HG03139 (cell line): Measurements from ENCODE around the gene VPS37B.
"Not testable (repeated sequence)": the region's sequence is repeated elsewhere in the genome, so short reads cannot be mapped to it uniquely, and the experiment has no call there.

Experiments
- ATAC-seq: cut with Tn5 transposase; IDR thresholded peaks from one replicate; pipeline ENCODE4 v1.9.1; 2021; ENCODE audit not compliant: unreplicated experiment

Gene VPS37B

DNA sequence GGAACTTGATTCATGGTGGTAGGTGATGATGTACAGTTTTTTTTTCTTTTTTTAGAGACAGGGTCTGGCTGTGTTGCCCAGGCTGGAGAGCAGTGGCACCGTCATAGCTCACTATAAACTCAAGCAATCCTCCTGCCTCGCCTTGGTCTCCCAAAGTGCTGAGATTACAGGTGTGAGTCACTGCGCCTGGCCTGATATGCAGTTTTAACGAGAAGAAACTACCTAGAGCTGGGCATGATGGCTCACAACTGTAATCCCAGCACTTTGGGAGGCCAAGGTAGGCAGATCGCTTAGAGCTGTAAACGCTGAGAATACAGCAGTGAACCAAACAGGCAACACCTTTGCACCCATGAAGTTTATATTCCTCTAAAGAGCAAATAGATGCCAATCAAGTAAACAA, 13.0 kb upstream of the VPS37B start:
- no peak for ATAC-seq

GRCh38 chr12:122905258-122905657, 9.3 kb upstream of the VPS37B start:
- ATAC-seq, result not testable (repeated sequence)

- no peak for ATAC-seq
Measured at GRCh38 chr12:122903693-122904034, 7.7 kb upstream of the VPS37B start.

DNA sequence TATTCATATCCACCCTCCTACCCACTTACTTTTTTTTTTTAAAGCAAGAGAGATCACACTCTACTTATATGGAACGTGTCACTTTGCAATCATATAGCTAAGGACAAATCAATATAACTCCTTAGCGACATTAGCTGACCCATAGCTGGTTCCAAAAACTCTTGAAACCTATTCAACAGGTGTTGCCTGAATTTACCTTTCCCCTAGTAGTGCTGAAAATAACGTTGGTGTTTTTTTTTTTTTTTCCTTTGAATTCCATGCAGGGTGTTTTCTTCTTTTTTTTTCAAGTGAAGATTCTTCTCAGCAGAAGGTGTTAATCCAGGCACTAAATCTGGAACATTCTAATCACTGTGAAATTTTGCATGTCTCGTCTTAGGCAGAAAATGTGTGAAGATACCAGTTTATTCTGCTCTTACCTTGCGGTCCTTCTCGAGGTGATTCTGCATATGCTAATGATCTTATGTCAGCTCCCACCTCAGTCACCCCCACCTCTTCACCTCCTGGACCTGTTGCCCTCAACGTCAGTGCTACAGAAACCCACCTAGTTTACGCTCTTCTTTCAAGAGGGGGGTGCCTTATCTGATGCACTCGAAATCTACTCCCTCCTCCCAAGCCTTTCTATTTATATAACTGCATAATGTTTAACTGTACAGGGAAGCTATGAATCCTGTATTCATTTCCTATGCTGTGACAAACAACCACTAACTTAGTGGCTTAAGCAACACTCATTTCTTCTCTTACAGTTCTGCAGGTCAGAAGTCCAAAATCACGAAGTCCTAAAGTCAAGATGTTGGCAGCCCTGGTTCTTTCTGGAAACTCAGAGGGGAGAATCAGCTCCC, 7.1 kb upstream of the VPS37B start:
- no peak for ATAC-seq

DNA sequence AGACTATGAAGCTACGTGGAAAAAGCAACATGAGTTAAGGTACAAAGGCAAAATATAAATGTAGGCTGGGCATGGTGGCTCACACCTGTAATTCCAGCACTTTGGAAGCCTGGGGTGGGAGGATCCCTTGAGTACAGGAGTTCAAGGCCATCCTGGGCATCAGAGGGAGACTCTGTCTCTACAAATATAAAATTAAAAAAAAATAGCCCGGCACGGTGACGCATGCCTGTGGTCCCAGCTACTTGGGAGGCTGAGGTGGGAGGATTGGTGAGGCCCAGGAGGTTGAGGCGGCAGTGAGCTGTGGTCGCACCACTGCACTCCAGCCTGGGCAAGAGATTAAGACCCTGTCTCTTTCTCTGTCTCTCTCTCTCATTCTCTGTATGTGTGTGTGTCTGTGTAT, 4.0 kb upstream of the VPS37B start:
- ATAC-seq, result no peak

DNA sequence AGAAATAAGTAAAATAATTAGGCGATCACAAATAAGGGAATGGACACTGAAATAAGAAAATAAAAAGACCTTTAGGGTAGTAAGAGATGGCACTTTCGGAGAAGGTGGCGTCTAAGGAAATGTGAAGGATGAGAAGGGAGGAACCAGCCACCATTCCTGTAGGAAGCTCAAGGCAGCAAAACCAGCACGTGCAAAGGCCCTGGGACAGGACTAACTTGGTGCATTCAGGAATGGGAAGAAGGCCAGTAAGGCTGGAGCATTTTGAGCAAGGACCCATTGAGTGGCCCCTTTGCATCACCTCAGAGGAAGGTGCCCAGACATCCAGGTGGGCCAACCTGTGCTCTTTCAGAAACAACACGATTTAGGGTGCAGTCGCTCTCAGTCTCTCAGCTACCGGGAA, 738 bp upstream of the VPS37B start:
- ATAC-seq, result no peak

DNA sequence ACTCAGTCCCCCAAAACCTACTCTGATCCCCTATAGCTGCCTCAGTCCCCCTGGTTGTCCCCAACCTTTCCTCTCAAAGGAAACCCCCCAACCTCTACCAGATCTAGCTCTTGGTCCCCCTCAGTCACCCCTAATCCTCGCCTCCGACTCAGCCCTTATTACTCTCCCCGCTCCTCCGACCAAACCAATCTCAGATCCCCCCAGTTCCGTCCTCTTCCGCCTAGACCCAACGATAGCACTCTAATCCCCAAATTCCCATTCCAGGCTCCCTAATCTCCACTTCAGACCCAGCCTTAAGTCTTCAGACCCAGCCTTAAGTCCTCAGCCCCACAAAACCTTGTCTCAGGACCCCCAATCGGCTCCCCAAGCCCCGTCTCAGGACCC, 612 bp downstream of the VPS37B start:
- ATAC-seq, result no peak

DNA sequence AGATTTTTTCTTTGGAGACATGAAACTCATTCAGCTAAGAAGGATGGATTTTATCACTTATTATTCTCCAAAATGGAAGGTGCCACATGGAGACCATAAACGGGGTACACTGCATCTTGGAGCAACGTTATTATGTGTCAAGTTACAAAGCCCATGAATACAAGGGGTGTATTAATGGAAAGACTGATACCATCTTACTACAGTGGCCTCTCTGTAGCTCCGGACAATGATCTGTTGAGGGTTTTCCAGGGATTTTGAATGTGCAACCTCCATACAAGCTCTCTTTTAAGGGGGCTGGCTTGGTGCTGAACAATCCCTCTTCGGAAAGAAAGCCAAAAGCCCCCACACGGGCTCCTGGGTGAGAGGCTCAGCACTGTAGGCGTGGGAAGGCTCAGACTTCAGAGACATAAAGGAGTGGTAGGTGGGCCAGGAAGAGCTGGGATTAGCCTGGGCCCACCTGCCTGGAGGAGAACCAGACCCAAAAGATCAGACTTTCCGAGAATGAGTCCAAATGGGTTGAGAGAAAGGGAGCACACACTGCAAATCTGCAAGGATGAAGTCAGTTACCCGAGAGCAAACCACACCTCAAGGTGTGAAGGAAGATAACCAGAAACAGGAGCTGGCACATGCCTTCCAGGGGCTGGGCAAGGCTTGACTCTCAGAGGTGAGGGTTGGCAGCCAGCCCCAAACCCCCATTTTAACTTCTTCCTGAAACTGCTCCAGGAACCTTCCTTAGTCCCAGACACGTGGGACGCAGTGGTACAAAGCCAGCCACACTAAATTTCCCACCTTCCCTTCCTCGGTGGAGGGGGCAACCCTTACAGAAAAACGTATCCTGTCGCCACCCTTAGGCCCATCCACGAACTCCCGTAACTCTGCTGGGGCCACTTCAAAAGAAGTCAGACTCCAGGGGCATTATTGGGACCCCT, 1.5 kb downstream of the VPS37B start:
- no peak for ATAC-seq

GRCh38 chr12:122893208-122894153, 2.4 kb downstream of the VPS37B start:
- ATAC-seq, result no peak

DNA sequence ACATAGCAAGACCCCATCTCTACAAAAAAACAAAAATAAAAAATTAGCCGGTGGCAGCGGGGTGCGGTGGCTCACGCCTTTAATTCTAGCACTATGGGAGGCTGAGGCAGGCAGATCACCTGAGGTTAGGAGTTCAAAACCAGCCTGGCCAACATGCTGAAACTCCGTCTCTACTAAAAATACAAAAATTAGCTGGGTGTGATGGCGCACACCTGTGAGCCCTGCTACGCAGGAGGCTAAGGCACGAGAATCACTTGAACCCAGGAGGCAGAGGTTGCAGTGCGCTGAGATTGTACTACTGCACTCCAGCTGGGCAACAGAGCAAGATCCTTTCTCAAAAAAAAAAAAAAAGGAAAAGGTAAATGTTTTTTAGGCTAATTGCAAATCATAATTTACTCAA, 3.2 kb downstream of the VPS37B start:
- ATAC-seq, result not testable (repeated sequence)

DNA sequence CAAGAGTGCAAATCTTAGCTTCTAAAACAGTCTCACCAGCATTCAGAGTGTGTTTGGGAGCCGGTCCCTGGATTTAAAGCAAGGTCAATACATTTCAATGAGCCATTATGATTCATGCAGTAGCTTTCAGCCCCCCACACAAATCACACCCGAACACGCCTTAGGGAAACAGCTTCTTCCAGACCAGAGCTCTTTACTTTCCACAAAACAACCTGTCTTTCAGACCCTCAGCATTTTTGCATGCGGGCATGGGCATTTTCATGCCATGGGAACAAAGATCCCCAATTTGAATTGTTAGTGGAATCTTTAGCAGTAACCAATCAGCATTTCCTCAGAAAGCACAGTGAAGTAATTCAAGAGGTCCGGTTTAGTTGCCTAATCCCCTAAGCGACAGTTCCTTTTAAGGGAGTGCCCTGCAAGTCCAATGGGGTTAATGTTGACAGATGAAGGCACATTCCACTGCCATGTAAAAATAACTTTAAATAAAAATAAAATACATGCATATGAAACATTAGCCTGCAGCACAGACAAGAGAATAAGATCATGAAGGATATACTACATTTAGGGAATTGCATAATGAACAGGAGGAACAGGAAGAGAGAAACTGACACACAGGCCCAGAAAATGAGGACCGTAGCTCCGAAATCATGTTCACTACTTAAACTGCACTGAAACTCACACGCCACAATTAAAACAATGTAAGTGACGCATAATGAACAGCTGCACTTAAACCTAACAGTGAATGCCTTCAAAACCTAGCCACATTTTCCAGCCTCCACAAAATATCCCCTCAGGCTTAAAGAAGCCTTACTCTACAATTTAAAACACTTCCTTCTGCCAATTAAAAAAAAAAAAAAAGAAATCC, 4.0 kb downstream of the VPS37B start:
- no peak for ATAC-seq

- ATAC-seq, result no peak
Measured at GRCh38 chr12:122889761-122890520, 6.0 kb downstream of the VPS37B start.

- peak; percentile 40 for ATAC-seq
Measured at GRCh38 chr12:122888232-122888752, 7.6 kb downstream of the VPS37B start.

DNA sequence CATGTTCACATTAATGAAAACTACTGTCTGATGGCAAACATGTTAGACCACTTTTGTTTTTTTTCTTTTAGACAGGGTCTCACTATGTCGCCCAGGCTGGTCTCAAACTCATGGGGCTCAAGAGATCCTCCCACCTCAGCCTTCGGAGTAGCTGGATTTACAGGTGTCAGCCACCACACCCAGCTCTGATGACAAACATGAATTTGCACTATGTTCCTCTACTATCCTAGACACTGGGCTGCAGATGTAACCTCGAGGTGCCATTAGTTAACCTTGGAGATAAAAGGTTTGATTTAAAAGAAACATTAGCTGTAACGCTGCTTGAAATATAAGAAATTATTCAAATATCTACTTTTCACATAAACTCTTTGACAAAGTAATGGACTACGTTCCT, 8.1 kb downstream of the VPS37B start:
- ATAC-seq, result no peak

DNA sequence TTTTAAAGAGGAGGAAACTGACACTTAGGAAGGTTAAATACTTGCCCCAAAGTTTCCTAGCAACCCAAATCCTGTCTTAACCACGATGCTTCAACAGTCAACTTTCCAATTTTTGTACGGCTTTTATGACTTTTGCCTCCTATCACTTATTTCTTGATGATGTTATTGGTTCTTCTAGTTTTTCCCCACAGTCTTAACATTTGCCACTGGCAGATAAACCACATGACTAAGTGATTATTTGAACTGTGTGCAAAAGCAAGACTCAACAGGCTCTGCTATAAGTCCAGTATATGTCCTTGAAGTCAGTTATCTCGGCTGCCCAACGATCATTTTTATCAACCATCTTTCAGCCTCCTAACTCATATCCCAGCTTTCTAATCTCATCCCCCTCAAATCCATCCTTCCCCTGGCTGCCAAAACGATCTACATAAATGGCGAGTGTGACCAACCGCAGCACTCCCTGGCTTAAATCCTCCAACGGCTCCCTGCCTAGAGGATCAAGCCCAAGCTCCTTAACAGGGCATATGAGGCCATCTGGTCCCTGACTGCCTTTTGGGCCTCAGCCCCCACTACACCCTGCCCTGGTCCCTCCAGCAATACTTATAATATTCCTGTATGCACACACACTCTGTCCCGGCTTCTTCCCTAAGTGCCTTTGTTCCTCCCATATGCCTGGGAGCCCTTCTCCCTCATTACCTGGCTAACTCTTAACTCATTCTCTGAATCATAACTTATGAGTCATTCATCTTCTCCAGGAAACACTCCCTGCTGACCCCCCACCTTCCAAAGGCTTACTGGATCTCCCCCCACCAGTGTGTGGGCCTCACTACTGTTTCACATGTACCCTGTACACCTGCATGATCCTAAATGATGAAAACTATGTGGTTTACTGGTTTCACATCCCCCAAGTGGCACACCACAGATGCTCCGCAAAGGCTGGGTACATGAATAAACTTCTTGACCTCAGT, 8.8 kb downstream of the VPS37B start:
- ATAC-seq, result peak; percentile 75

GRCh38 chr12:122886161-122886560, 9.8 kb downstream of the VPS37B start:
- no peak for ATAC-seq

- no peak for ATAC-seq
Measured at GRCh38 chr12:122884860-122885259, 11.1 kb downstream of the VPS37B start.
